CD14-positive monocyte (primary cell): Measurements from ENCODE around the gene TNIP2. TPM values are rescaled to one million over a fixed set of nuclear protein-coding genes. Genes with fewer than 3 reads are reported as not detected.
"Not testable (repeated sequence)": the region's sequence is repeated elsewhere in the genome, so short reads cannot be mapped to it uniquely, and the experiment has no call there.

Experiments used
- DNase-seq, 3 donors: peaks; one replicate each; pipeline ENCODE4 v3.0.0-alpha.2; 2011 to 2022
- H2AFZ ChIP-seq: 2 replicates; pipeline ENCODE4 v1.6.0; 2012; ENCODE audit warnings: mild to moderate bottlenecking, low read depth, low read length, inconsistent platforms; ENCODE audit not compliant: insufficient read depth, poor library complexity, severe bottlenecking
- H3K27ac ChIP-seq, 2 donors: 1 replicate in 1 of 2; 2 replicates in 1 of 2; pipeline ENCODE4 v1.5.1; 2012 to 2013; ENCODE audit warnings: low read length in 2 of 2, control low read depth in 1 of 2, inconsistent platforms in 1 of 2, low read depth in 1 of 2, mild to moderate bottlenecking in 1 of 2
- H3K27me3 ChIP-seq, 2 donors: one replicate each; pipeline versions ENCODE4 v1.6.0 to v1.6.1; 2011 to 2013; ENCODE audit warnings: low read length in 2 of 2; ENCODE audit not compliant: control insufficient read depth in 2 of 2, insufficient read depth in 2 of 2
- H3K36me3 ChIP-seq, 2 donors: replicated peaks in 1 of 2; 1 replicate in 1 of 2; 2 replicates in 1 of 2; pipeline versions ENCODE4 v1.5.1 to v1.6.1; 2012 to 2013; ENCODE audit warnings: low read length in 2 of 2, control low read depth in 1 of 2, inconsistent platforms in 1 of 2, mild to moderate bottlenecking in 1 of 2; ENCODE audit not compliant: insufficient read depth in 2 of 2, control insufficient read depth in 1 of 2
- H3K4me1 ChIP-seq, 2 donors: 1 replicate in 1 of 2; 2 replicates in 1 of 2; pipeline versions ENCODE4 v1.5.1 to v1.6.1; 2012 to 2013; ENCODE audit warnings: low read length in 2 of 2, control low read depth in 1 of 2, inconsistent platforms in 1 of 2, mild to moderate bottlenecking in 1 of 2, moderate library complexity in 1 of 2; ENCODE audit not compliant: insufficient read depth in 2 of 2, control insufficient read depth in 1 of 2
- H3K4me2 ChIP-seq: replicated peaks from 2 replicates; pipeline ENCODE3; 2012; ENCODE audit warnings: low read length, moderate library complexity, mild to moderate bottlenecking; ENCODE audit not compliant: poor library complexity, severe bottlenecking; ENCODE audit errors: extremely low read depth
- H3K4me3 ChIP-seq, 3 experiments: fragments of 200-600 bp in 1 of 3; sonication (generic) in 1 of 3; replicated peaks in 1 of 3; 1 replicate in 2 of 3; 2 replicates in 1 of 3; pipeline ENCODE4 v1.5.1; 2011 to 2013; ENCODE audit warnings: low read length in 3 of 3, mild to moderate bottlenecking in 3 of 3, control low read depth in 2 of 3, low read depth in 2 of 3, inconsistent platforms in 1 of 3, moderate library complexity in 1 of 3
- H3K79me2 ChIP-seq: 2 replicates; pipeline ENCODE4 v1.6.0; 2012; ENCODE audit warnings: mild to moderate bottlenecking, control low read depth, inconsistent platforms, low read length, moderate library complexity; ENCODE audit not compliant: insufficient read depth
- H3K9ac ChIP-seq: 2 replicates; pipeline ENCODE4 v1.6.0; 2017; ENCODE audit warnings: low read length, mild to moderate bottlenecking; ENCODE audit not compliant: insufficient read depth, poor library complexity, severe bottlenecking
- H3K9me3 ChIP-seq, 2 donors: replicated peaks in 1 of 2; 1 replicate in 1 of 2; 2 replicates in 1 of 2; pipeline versions ENCODE4 v1.5.1 to v1.6.1; 2012 to 2013; ENCODE audit warnings: low read length in 2 of 2, control low read depth in 1 of 2; ENCODE audit not compliant: control insufficient read depth in 1 of 2, insufficient read depth in 1 of 2
- H4K20me1 ChIP-seq: 2 replicates; pipeline ENCODE4 v1.6.0; 2012; ENCODE audit warnings: mild to moderate bottlenecking, low read length, control low read depth, moderate library complexity; ENCODE audit not compliant: insufficient read depth
- H3K27ac Mint-ChIP-seq, 7 donors: one replicate each; pipeline ENCODE4 v1.8.0; 2020; ENCODE audit warnings: mild to moderate bottlenecking in 7 of 7, mixed read lengths in 7 of 7, moderate library complexity in 6 of 7, inconsistent platforms in 2 of 7
- H3K27me3 Mint-ChIP-seq, 3 donors: one replicate each; pipeline ENCODE4 v1.8.0; 2021 to 2022; ENCODE audit warnings: low read depth in 3 of 3, mild to moderate bottlenecking in 3 of 3, mixed read lengths in 3 of 3, moderate library complexity in 3 of 3, inconsistent platforms in 1 of 3
- H3K36me3 Mint-ChIP-seq, 2 donors: one replicate each; pipeline ENCODE4 v1.8.0; 2020; ENCODE audit warnings: mixed read lengths in 2 of 2, inconsistent platforms in 1 of 2, mild to moderate bottlenecking in 1 of 2
- H3K4me1 Mint-ChIP-seq: one replicate; pipeline ENCODE4 v1.8.0; 2020; ENCODE audit warnings: mild to moderate bottlenecking, mixed read lengths
- H3K4me3 Mint-ChIP-seq, 2 donors: one replicate each; pipeline ENCODE4 v1.8.0; 2020; ENCODE audit warnings: mild to moderate bottlenecking in 2 of 2, mixed read lengths in 2 of 2, moderate library complexity in 1 of 2
- H3K9me3 Mint-ChIP-seq, 7 donors: one replicate each; pipeline ENCODE4 v1.8.0; 2020 to 2022; ENCODE audit warnings: mixed read lengths in 7 of 7, mild to moderate bottlenecking in 6 of 7, moderate library complexity in 6 of 7, inconsistent platforms in 2 of 7
- WGBS: methylation state at CpG from one replicate; pipeline ENCODE4 v1.1.5; 2013; ENCODE audit warnings: missing lambda C conversion rate; ENCODE audit not compliant: insufficient coverage; 5-methylcytosine and 5-hydroxymethylcytosine counted together
- intact Hi-C, 2 donors: fragments of 100-400 bp; cut with micrococcal nuclease; formaldehyde crosslinking; loops; one replicate each; pipeline versions ENCODE4 v1.15.0 to v1.15.1; 2023
- polyA plus RNA-seq, 3 donors: library from polyadenylated mRNA; depleted of rRNA in 1 of 3; unstranded in 2 of 3; stranded (reverse) in 1 of 3; fragments of 300-500 nt in 2 of 3; fragments of >200 nt in 1 of 3; fragmentation: Illumina TruSeq in 2 of 3; gene quantifications; 1 replicate in 2 of 3; 2 replicates in 1 of 3; pipeline ENCODE4 v1.2.3, GENCODE V29; 2012 to 2021
- TF ChIP-seq, protein P1 (sequence below): fragments of 200-600 bp; IDR thresholded peaks from one replicate; pipeline ENCODE4 v1.8.0; 2022; ENCODE audit warnings: antibody characterized with exemption, mild to moderate bottlenecking

Gene TNIP2
- polyA plus RNA-seq, 3 donors = 27.6 to 75.7 (median 28.2) TPM

DNA sequence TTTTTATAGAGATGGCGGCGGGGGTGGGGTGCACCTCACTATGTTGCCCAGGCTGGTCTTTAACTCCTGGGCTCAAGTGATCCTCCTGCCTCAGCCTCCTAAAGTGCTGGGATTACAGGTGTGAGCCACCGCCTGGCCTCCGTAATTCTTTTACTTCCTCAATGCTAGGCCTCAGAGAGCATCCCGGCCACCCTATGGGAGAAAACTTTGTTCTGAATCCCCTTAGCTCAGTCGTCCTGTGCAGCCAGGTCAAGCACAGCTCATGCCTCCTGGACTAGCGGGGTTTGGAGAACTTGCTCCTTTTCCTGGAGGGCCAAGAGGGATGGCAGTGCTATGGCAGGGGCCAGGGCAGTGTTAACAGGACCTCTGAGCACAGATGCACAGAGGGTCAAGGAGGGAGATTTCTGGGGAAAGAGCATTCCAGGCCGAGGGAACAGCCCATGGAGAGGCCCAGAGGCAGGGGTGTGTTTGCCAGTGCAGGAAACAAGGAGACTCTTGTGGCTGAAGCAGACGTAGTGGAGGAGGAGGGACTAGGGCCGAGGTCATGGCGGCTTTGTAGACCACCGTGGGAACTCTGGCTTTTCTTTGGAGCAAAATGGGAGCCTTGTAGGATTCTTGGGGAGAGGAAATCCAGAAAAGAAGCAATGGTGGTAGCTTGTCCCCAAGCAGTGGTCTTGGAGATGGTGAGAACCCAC lies 9.8 kb upstream of the TNIP2 start:
- Histone ChIP-seq H3K4me2 (no peak overlapping the region), H3K9me3 (no peaks in the 10 kb centered on the region), H3K27me3 (no peaks in the 10 kb centered on the region), H3K4me1 (peaks cover 17 to 33% of the 10 kb centered on the region in 2 donors), H3K4me3 (no peak overlapping the region), H3K36me3 (no peaks in the 10 kb centered on the region), H3K79me2 (no peaks in the 10 kb centered on the region), H3K9ac (no peak overlapping the region), H2AFZ (no peak overlapping the region), H3K27ac (no peak overlapping the region), H4K20me1 (no peaks in the 10 kb centered on the region)
- H3K27me3 Mint-ChIP-seq = peaks cover 2 to 14% (median 9%) of the 10 kb centered on the region in 3 donors
- intact Hi-C loops = no loop called here
- no peak for DNase-seq
- TF ChIP-seq, protein P1, sequence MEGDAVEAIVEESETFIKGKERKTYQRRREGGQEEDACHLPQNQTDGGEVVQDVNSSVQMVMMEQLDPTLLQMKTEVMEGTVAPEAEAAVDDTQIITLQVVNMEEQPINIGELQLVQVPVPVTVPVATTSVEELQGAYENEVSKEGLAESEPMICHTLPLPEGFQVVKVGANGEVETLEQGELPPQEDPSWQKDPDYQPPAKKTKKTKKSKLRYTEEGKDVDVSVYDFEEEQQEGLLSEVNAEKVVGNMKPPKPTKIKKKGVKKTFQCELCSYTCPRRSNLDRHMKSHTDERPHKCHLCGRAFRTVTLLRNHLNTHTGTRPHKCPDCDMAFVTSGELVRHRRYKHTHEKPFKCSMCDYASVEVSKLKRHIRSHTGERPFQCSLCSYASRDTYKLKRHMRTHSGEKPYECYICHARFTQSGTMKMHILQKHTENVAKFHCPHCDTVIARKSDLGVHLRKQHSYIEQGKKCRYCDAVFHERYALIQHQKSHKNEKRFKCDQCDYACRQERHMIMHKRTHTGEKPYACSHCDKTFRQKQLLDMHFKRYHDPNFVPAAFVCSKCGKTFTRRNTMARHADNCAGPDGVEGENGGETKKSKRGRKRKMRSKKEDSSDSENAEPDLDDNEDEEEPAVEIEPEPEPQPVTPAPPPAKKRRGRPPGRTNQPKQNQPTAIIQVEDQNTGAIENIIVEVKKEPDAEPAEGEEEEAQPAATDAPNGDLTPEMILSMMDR = no peak
- H3K4me3 Mint-ChIP-seq = peak overlapping the region in 1 of 2 donors; percentile 34
- 84% methylated on average over 7 of the region's 12 CpGs for WGBS
- peaks cover 28% of the 10 kb centered on the region for H3K4me1 Mint-ChIP-seq
- H3K36me3 Mint-ChIP-seq = peaks cover 0 to 4% of the 10 kb centered on the region in 2 donors
- H3K9me3 Mint-ChIP-seq = peaks cover 0 to 2% (median 0%) of the 10 kb centered on the region in 7 donors
- no peak overlapping the region for H3K27ac Mint-ChIP-seq

DNA sequence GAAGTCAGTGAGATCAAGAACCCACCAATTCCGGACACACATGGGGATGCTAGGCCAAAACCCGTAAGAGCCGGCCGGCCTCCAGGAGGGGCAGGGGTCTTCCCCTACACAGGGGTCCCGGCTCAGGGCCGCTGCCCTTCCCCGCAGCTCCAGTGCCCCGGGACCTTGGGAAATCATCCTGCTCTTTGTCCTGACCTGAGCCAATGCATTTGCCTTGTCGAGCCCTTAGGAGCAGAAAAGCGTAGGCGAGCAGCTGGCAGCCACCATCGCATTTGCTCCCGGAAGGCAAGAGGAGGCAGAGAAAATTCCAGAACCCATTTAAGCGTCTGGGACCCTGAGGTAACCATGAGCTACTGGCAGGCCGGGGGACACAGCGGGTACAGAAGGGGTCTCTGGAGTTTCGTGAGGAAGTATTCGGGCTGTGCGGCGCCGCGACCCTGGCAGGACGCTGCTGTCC lies 7.4 kb upstream of the TNIP2 start:
- Mint-ChIP-seq H3K4me3 (peak overlapping the region; percentile 71 to 77), H3K4me1 (peaks cover 24% of the 10 kb centered on the region), H3K9me3 (peaks cover 0 to 2% (median 0%) of the 10 kb centered on the region in 7 donors), H3K36me3 (no peaks in the 10 kb centered on the region), H3K27ac (peak overlapping the region in 2 of 7 donors; percentile 42 to 54), H3K27me3 (peaks cover 2 to 17% (median 14%) of the 10 kb centered on the region in 3 donors)
- Histone ChIP-seq H3K36me3 (no peaks in the 10 kb centered on the region), H4K20me1 (no peaks in the 10 kb centered on the region), H3K27me3 (no peaks in the 10 kb centered on the region), H3K9me3 (no peaks in the 10 kb centered on the region), H2AFZ (peak overlapping the region; percentile 75), H3K4me3 (peak overlapping the region; percentile 2 to 72 (median 5)), H3K27ac (peak overlapping the region in 1 of 2 donors; percentile 54), H3K4me1 (peaks cover 5 to 20% of the 10 kb centered on the region in 2 donors), H3K9ac (peak overlapping the region; percentile 36), H3K79me2 (no peaks in the 10 kb centered on the region), H3K4me2 (peak overlapping the region; percentile 81)
- no peak for DNase-seq
- 44% methylated on average over 22 of the region's 23 CpGs for WGBS
- TF ChIP-seq, protein P1 = no peak
- intact Hi-C loops = loop anchor here (5.0 kb wide), 3 partner anchors 34 to 74 kb away; no protein-coding TSS in a partner anchor

DNA sequence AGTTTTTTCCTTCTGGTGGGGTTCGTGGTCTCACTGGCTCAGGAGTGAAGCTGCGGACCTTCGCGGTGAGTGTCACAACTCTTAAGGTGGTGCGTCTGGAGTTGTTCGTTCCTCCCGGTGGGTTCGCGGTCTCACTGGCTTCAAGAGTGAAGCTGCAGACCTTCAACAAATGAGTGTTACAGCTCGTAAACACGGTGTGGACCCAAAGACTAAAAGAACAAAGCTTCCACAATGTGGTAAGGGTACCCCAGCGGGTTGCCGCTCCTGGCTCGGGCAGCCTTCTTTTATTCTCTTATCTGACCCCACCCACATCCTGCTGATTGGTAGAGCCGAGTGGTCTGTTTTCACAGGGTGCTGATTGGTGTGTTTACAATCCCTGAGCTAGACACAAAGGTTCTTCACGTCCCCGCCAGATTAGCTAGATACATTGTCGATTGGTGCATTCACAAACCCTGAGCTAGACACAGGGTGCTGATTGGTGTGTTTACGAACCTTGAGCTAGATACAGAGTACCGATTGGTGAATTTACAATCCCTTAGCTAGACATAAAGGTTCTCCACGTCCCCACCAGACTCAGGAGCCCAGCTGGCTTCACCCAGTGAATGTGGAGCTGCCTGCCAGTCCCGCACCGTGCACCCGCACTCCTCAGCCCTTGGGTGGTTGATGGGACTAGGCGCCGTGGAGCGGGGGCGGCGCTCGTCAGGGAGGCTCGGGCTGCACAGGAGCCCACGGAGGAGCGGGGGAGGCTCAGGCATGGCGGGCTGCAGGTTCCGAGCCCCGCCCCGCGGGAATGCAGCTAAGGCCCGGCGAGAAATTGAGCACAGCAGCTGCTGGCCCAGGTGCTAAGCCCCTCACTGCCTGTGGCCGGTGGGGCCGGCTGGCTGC lies 6.6 kb upstream of the TNIP2 start:
- peaks cover 2 to 17% (median 13%) of the 10 kb centered on the region in 3 donors for H3K27me3 Mint-ChIP-seq
- H3K4me2 ChIP-seq, H3K27me3 ChIP-seq, H3K9me3 Mint-ChIP-seq, H3K36me3 ChIP-seq, H3K36me3 Mint-ChIP-seq, H4K20me1 ChIP-seq, H3K27ac ChIP-seq, H3K79me2 ChIP-seq, H3K4me3 ChIP-seq, H3K9me3 ChIP-seq, H2AFZ ChIP-seq, H3K9ac ChIP-seq, DNase-seq: not testable (repeated sequence)
- intact Hi-C loops = loop anchor here (5.0 kb wide), 3 partner anchors 35 to 75 kb away; no protein-coding TSS in a partner anchor
- 92% methylated on average over 19 of the region's 42 CpGs for WGBS
- H3K4me1 Mint-ChIP-seq = peaks cover 24% of the 10 kb centered on the region
- H3K4me1 ChIP-seq = peaks cover 5 to 20% of the 10 kb centered on the region in 2 donors
- peak overlapping the region in 1 of 7 donors; percentile 54 for H3K27ac Mint-ChIP-seq
- peak overlapping the region in 1 of 2 donors; percentile 51 for H3K4me3 Mint-ChIP-seq
